Keratinocyte (primary cell): Measurements from ENCODE around the gene MBD1. TPM values are rescaled to one million over a fixed set of nuclear protein-coding genes. Genes with fewer than 3 reads are reported as not detected.

ENCODE experiments used
- polyA plus RNA-seq, 5 experiments: library from polyadenylated mRNA; depleted of rRNA in 3 of 5; stranded (reverse) in 3 of 5; stranded (forward) in 1 of 5; unstranded in 1 of 5; fragments of >200 nt; gene quantifications; 1 replicate in 1 of 5; 2 replicates in 3 of 5; 3 replicates in 1 of 5; pipeline versions ENCODE4 v1.2.1 to v1.2.3, GENCODE V29; 2011 to 2012; ENCODE audit warnings: missing spikeins in 2 of 5, low read depth in 1 of 5, low replicate concordance in 1 of 5
- small RNA-seq, 3 experiments: library from RNA; depleted of rRNA; stranded (forward); fragments of <200 nt; gene quantifications; one replicate each; pipeline ENCODE3, GENCODE V24; 2012; ENCODE audit warnings: low read depth in 3 of 3, low replicate concordance in 1 of 3; ENCODE audit not compliant: insufficient read length in 3 of 3

MBD1 gene
- polyA plus RNA-seq, 1 donor (not counting 4 experiments of a cell fraction or from before 2014, with no cell fraction given), result 64.2 TPM

Small RNA genes within 50 kb of the gene (small RNA-seq; reads per million reads assigned to genes)
- gene RNA5SP458, result 0 reads per million in 3 experiments

Other genes with a start within 250 kb of the MBD1 start
- gene MYO5B, start 86.4 kb downstream of the MBD1 start, polyA plus RNA-seq, result 6.5 to 7.7 TPM (median 6.8 TPM) in 3 replicates
- 0.44 to 0.70 TPM (median 0.59 TPM) in 3 replicates for gene CFAP53, start 15.0 kb downstream of the MBD1 start, polyA plus RNA-seq
- gene CXXC1, start 6.2 kb upstream of the MBD1 start, polyA plus RNA-seq, result 33.6 to 49.0 TPM (median 44.1 TPM) in 3 replicates
- gene SKA1, start 93.5 kb upstream of the MBD1 start, polyA plus RNA-seq, result 1.1 to 8.4 TPM (median 7.2 TPM) in 3 replicates